OCI-LY3 (cell line): ENCODE results near the gene WDPCP.

ENCODE experiments used
- H2AFZ ChIP-seq: fragments of 200-600, 300-600 bp; shearing (Covaris generic); 2 replicates; pipeline ENCODE4 v1.6.0; 2014; ENCODE audit warnings: antibody characterized with exemption, low read depth, low read length
- H3K27ac ChIP-seq: fragments of 200-600, 300-600 bp; sonication (generic); 2 replicates; pipeline ENCODE4 v1.5.1; 2014; ENCODE audit warnings: mild to moderate bottlenecking, low read length, moderate library complexity, mixed read lengths
- H3K27me3 ChIP-seq: fragments of 200-600, 300-600 bp; sonication (generic); 2 replicates; pipeline ENCODE4 v1.6.1; 2014; ENCODE audit warnings: low read depth, low read length, mixed read lengths
- H3K36me3 ChIP-seq: fragments of 200-600, 300-600 bp; sonication (generic); replicated peaks from 2 replicates; pipeline ENCODE3; 2014; ENCODE audit warnings: low read depth, low read length, mixed read lengths
- H3K4me1 ChIP-seq: fragments of 300-600, 200-600 bp; sonication (generic); 2 replicates; pipeline ENCODE4 v1.6.1; 2014; ENCODE audit warnings: low read length, mixed read lengths
- H3K4me2 ChIP-seq: fragments of 200-600, 300-600 bp; sonication (generic); 2 replicates; pipeline ENCODE4 v1.6.1; 2014; ENCODE audit warnings: low read length, mixed read lengths
- H3K4me3 ChIP-seq: fragments of 300-600, 200-600 bp; sonication (generic); 2 replicates; pipeline ENCODE4 v1.5.1; 2014; ENCODE audit warnings: antibody characterized with exemption, mild to moderate bottlenecking, low read length, moderate library complexity
- H3K79me2 ChIP-seq: fragments of 300-600, 200-600 bp; shearing (Covaris generic); 2 replicates; pipeline ENCODE4 v1.6.1; 2014; ENCODE audit warnings: mild to moderate bottlenecking, low read length, mixed read lengths
- H3K9ac ChIP-seq: fragments of 300-600, 200-600 bp; shearing (Covaris generic); 2 replicates; pipeline ENCODE4 v1.6.0; 2014; ENCODE audit warnings: mild to moderate bottlenecking, low read length, moderate library complexity
- H3K9me3 ChIP-seq: fragments of 200-600, 300-600 bp; shearing (Covaris generic); 2 replicates; pipeline ENCODE4 v1.6.1; 2014; ENCODE audit warnings: low read length, mixed read lengths; ENCODE audit not compliant: insufficient read depth
- H4K20me1 ChIP-seq: fragments of 200-600, 300-600 bp; sonication (generic); 2 replicates; pipeline ENCODE4 v1.6.1; 2016; ENCODE audit warnings: low read length, mixed read lengths; ENCODE audit not compliant: insufficient read depth
- EZH2phosphoT487 ChIP-seq: fragments of 200-600 bp; shearing (Covaris generic); IDR thresholded peaks from 2 replicates; pipeline ENCODE4 v1.6.1; 2018; ENCODE audit warnings: antibody characterized with exemption, mixed run types, low read depth
- TF ChIP-seq, protein P1 (sequence below): fragments of 200-600, 300-600 bp; sonication (generic); IDR thresholded peaks from 2 replicates; pipeline ENCODE4 v1.5.1; 2014; ENCODE audit warnings: antibody characterized with exemption, low read length, low read depth

The WDPCP gene

DNA sequence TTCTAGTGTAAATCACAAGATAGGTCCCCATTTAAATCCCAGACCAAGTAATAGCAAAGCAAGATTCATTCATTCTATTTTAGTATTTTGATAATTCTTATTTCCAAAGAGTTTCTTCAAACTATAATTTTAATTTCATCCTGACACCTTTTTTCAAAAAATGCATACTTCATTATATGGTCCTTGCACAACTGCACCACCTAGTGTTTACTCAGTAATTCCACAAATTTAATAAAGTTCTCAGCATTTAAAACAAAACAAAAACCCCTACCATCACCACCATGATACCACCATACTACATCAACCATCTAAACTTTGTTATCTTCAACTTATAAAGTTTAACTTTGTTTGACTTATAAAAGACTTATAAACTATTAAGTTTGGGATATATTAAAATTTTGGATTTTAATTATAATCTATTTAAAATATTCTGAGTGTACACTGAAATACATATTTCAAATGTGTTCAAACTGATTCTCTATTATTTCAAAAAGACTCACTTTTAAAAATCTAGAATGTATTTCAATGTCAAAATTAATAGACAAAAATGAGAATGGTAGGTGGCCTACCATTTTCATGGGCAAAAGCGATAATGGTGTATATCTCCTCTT is 44.2 kb downstream of the WDPCP start:
- H3K27me3 ChIP-seq = no peaks in the 10 kb centered on the region
- no peaks in the 10 kb centered on the region for H3K36me3 ChIP-seq
- no peak overlapping the region for H3K4me2 ChIP-seq
- peaks cover 5% of the 10 kb centered on the region; the same call in 1 of the 2 replicates for H3K4me1 ChIP-seq
- H3K9me3 ChIP-seq = no peaks in the 10 kb centered on the region
- H2AFZ ChIP-seq = no peak overlapping the region
- H3K79me2 ChIP-seq = no peaks in the 10 kb centered on the region
- H3K27ac ChIP-seq = no peak overlapping the region
- no peak overlapping the region for H3K4me3 ChIP-seq
- TF ChIP-seq EZH2phosphoT487 = no peak
- TF ChIP-seq, protein P1, sequence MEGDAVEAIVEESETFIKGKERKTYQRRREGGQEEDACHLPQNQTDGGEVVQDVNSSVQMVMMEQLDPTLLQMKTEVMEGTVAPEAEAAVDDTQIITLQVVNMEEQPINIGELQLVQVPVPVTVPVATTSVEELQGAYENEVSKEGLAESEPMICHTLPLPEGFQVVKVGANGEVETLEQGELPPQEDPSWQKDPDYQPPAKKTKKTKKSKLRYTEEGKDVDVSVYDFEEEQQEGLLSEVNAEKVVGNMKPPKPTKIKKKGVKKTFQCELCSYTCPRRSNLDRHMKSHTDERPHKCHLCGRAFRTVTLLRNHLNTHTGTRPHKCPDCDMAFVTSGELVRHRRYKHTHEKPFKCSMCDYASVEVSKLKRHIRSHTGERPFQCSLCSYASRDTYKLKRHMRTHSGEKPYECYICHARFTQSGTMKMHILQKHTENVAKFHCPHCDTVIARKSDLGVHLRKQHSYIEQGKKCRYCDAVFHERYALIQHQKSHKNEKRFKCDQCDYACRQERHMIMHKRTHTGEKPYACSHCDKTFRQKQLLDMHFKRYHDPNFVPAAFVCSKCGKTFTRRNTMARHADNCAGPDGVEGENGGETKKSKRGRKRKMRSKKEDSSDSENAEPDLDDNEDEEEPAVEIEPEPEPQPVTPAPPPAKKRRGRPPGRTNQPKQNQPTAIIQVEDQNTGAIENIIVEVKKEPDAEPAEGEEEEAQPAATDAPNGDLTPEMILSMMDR = peak; percentile 69
- no peak overlapping the region for H3K9ac ChIP-seq
- H4K20me1 ChIP-seq = no peaks in the 10 kb centered on the region

DNA sequence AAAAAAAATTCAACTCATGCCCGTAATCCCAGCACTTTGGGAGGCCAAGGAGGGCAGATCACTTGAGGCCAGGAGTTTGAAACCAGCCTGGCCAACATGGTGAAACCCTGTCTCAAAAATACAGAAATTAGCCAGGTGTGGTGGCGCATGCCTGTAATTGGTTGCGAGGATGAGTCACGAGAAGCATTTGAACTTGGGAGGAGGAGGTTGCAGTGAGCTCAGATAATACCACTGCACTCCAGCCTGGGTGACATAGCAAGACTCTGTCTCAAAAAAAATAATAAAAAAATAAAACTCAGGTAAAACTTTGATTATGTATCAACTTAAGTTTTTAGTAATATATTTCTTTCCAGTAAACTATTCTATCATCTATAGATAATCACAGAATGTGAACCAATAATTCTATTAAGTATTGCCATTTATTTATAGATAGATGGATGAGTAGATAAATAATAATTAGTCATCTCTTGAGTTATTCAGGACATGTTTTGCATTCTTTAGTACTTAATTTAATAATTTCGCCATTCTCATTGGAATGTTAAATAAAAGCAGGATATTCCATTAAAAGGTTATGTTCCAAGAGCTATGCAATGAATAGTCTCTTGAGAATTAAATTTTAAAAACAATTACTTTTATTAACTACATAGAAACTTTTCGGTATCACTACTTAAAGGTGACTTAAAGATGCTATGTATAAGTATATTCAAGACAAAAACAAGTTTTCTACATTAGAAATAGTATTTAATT is 48.7 kb downstream of the WDPCP start:
- Histone ChIP-seq H2AFZ (no peak overlapping the region), H3K9me3 (no peaks in the 10 kb centered on the region), H3K79me2 (no peaks in the 10 kb centered on the region), H3K27ac (no peak overlapping the region), H4K20me1 (no peaks in the 10 kb centered on the region), H3K27me3 (no peaks in the 10 kb centered on the region), H3K4me1 (no peaks in the 10 kb centered on the region), H3K36me3 (no peaks in the 10 kb centered on the region), H3K4me2 (no peak overlapping the region), H3K4me3 (no peak overlapping the region), H3K9ac (no peak overlapping the region)
- TF ChIP-seq, protein P1 = no peak
- no peak for TF ChIP-seq EZH2phosphoT487

DNA sequence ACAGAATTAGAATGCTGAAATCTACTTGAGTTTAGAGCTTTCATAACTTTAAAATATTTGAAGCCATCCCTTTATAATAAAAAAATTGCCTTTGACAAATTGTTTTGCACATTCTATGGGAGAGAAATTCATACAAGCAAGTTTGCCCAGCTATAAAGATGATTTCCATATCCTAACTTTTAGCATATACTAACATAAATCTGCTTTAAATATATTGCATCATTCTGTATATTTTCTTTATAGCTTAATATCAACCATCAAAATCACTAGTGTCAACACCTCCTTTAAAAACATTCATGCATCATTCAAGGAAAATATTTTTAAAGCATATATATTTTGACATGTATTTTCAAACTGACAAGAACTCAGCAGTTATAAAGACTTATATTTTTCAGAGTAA is 49.9 kb downstream of the WDPCP start:
- Histone ChIP-seq H2AFZ (no peak overlapping the region), H3K4me3 (no peak overlapping the region), H3K4me2 (no peak overlapping the region), H3K36me3 (no peaks in the 10 kb centered on the region), H4K20me1 (no peaks in the 10 kb centered on the region), H3K9ac (no peak overlapping the region), H3K79me2 (no peaks in the 10 kb centered on the region), H3K4me1 (no peaks in the 10 kb centered on the region), H3K27ac (no peak overlapping the region), H3K27me3 (no peaks in the 10 kb centered on the region), H3K9me3 (no peaks in the 10 kb centered on the region)
- TF ChIP-seq, protein P1 = no peak
- TF ChIP-seq EZH2phosphoT487 = no peak

DNA sequence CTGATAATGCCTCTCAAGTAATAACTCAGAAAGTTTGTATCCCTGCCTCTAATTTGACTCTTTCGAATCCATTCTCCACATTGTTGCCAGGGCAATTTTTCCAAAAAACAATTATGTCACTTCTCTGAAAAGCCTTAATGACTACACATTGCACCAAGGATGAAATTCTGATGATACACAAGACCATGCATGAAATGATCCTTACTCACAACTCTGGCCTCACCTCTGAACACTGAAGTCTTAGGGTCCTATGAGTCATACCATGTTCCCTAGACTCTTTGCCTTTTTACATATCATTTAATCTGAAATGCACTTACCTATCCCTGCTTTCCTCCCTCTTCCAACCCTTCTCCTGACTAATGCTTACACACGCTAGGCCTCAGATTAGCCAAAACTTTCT is 51.0 kb downstream of the WDPCP start:
- H3K27me3 ChIP-seq = no peaks in the 10 kb centered on the region
- H3K4me3 ChIP-seq = no peak overlapping the region

More for the DNA sequence above, 51.0 kb downstream of the WDPCP start:
- H3K9ac ChIP-seq = no peak overlapping the region
- H3K27ac ChIP-seq = no peak overlapping the region
- no peaks in the 10 kb centered on the region for H3K79me2 ChIP-seq
- no peak overlapping the region for H3K4me2 ChIP-seq
- H3K9me3 ChIP-seq = no peaks in the 10 kb centered on the region
- H2AFZ ChIP-seq = no peak overlapping the region
- H3K36me3 ChIP-seq = no peaks in the 10 kb centered on the region
- TF ChIP-seq, protein P1 = no peak
- no peak for TF ChIP-seq EZH2phosphoT487
- no peaks in the 10 kb centered on the region for H3K4me1 ChIP-seq
- no peaks in the 10 kb centered on the region for H4K20me1 ChIP-seq
